ENCODE results near the gene VWC2. TPM values are rescaled to one million over a fixed set of nuclear protein-coding genes. Genes with fewer than 3 reads are reported as not detected.

Gene VWC2
- total and polyA plus RNA-seq, 2 of the 8 experiments (the other 6 are each of a cell fraction or from before 2014, with no cell fraction given), result 0.24 to 0.30 TPM

DNA sequence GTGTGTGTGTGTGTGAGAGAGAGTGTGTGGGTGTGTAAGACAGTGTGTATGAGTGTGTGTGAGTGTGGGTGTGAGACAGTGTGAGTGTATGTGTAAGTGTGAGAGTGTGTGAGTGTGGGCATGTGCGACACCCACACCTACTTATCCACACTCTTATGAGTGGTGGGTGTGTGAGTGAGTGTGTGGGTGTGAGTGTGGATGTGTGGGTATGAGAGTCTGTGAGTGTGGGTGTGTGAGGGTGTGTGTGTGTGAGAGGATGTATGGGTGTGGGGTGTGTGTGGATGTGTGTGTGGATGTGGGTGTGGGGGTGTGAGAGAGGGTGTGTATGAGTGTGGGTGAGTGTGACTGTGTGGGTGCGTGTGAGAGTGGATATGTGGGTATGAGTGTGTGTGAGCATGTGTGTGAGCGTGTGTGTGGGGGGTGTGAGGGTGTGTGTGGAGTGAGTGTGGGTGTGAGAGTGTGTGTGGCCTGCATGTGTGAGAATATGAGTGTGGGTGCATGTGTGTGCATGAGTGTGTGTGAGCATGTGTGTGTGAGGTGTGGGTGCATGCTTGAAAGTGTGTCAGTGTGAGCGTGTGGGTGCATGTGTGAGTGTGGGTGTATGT lies 15.1 kb downstream of the VWC2 start (continued):
- TF ChIP-seq RXRA (IDR thresholded peaks at IDR 0.05; ENCODE audit: insufficient read depth, low read depth, low read length) (no peak), KDM5A (IDR thresholded peaks at IDR 0.05; ENCODE audit: low read length) (no peak), MAX (IDR thresholded peaks at IDR 0.05) (no peak), TCF12 (IDR thresholded peaks at IDR 0.05; ENCODE audit: low read depth, low read length) (no peak), KDM1A (IDR thresholded peaks at IDR 0.05; ENCODE audit: borderline replicate concordance, low read length) (no peak)
- TF ChIP-seq, protein P1, sequence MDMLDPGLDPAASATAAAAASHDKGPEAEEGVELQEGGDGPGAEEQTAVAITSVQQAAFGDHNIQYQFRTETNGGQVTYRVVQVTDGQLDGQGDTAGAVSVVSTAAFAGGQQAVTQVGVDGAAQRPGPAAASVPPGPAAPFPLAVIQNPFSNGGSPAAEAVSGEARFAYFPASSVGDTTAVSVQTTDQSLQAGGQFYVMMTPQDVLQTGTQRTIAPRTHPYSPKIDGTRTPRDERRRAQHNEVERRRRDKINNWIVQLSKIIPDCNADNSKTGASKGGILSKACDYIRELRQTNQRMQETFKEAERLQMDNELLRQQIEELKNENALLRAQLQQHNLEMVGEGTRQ (IDR thresholded peaks at IDR 0.05; ENCODE audit: low read length), result no peak

All from H1 (cell line).